GM21737 (cell line): Measurements from ENCODE around the gene GRAMD1A.
"Not testable (repeated sequence)": the region's sequence is repeated elsewhere in the genome, so short reads cannot be mapped to it uniquely, and the experiment has no call there.

Experiments used
- ATAC-seq: cut with Tn5 transposase; IDR thresholded peaks from one replicate; pipeline ENCODE4 v1.9.1; 2021; ENCODE audit warnings: mild to moderate bottlenecking, moderate library complexity; ENCODE audit not compliant: unreplicated experiment

Gene GRAMD1A

GRCh38 chr19:35034588-35035382, 34.7 kb downstream of the GRAMD1A start:
- ATAC-seq = no peak

- no peak for ATAC-seq
These were observed 37.8 kb downstream of the GRAMD1A start for GRCh38 chr19:35037716-35038622.

GRCh38 chr19:35038623-35039512, 38.7 kb downstream of the GRAMD1A start:
- ATAC-seq = no peak

- no peak for ATAC-seq
These were observed 40.0 kb downstream of the GRAMD1A start for GRCh38 chr19:35039881-35040825.

GRCh38 chr19:35040826-35041547, 40.9 kb downstream of the GRAMD1A start:
- no peak for ATAC-seq

- no peak for ATAC-seq
These were observed 41.5 kb downstream of the GRAMD1A start, which contains the start of gene HPN for GRCh38 chr19:35041548-35042055. Gene HPN (plus strand): TSS chr19:35041721. CDS start chr19:35042507, 786 bp downstream.

GRCh38 chr19:35042056-35042730, 42.1 kb downstream of the GRAMD1A start:
- ATAC-seq = no peak

GRCh38 chr19:35042954-35043604, 43.0 kb downstream of the GRAMD1A start:
- no peak for ATAC-seq

GRCh38 chr19:35043906-35044305, 43.8 kb downstream of the GRAMD1A start:
- ATAC-seq = no peak

- ATAC-seq = no peak
These were observed 44.4 kb downstream of the GRAMD1A start for GRCh38 chr19:35044317-35045117.

- ATAC-seq = peak; percentile 60
These were observed 45.7 kb downstream of the GRAMD1A start for GRCh38 chr19:35045667-35046300.

- ATAC-seq = no peak
These were observed 46.3 kb downstream of the GRAMD1A start for GRCh38 chr19:35046461-35046860.

GRCh38 chr19:35048911-35049411, 48.8 kb downstream of the GRAMD1A start:
- no peak for ATAC-seq

- ATAC-seq = no peak
These were observed 49.3 kb downstream of the GRAMD1A start for GRCh38 chr19:35049456-35049855.

GRCh38 chr19:35050662-35051061, 50.5 kb downstream of the GRAMD1A start:
- ATAC-seq = not testable (repeated sequence)

- ATAC-seq = not testable (repeated sequence)
These were observed 51.1 kb downstream of the GRAMD1A start for GRCh38 chr19:35051268-35051667.
